HEK293 (cell line): ENCODE data around the gene IGFN1.

Source experiments
- FEZF1 ChIP-seq: fragments of 450-650 bp; formaldehyde crosslinking; IDR thresholded peaks from 2 replicates; pipeline ENCODE4 v1.5.1; 2016; ENCODE audit warnings: missing biosample characterization, missing genetic modification characterization
- MEIS1 ChIP-seq: sonication (generic); formaldehyde crosslinking; IDR thresholded peaks from 2 replicates; pipeline ENCODE4 v1.8.1; 2022; ENCODE audit warnings: missing genetic modification reagents, mild to moderate bottlenecking, borderline replicate concordance
- TCF7L2 ChIP-seq: IDR thresholded peaks from 2 replicates; pipeline ENCODE4 v1.6.1; 2011; ENCODE audit warnings: low read depth, mild to moderate bottlenecking, inconsistent platforms, low read length, moderate library complexity, borderline replicate concordance
- TF ChIP-seq, protein P1 (sequence below): fragments of 450-650 bp; formaldehyde crosslinking; IDR thresholded peaks from 2 replicates; pipeline ENCODE4 v1.5.1; 2016; ENCODE audit warnings: missing biosample characterization, missing genetic modification characterization
- TF ChIP-seq, protein P2 (sequence below): fragments of 450-650 bp; formaldehyde crosslinking; IDR thresholded peaks from 2 replicates; pipeline ENCODE4; 2016; ENCODE audit warnings: missing biosample characterization, missing genetic modification characterization
- TF ChIP-seq, protein P3 (sequence below): fragments of 450-650 bp; formaldehyde crosslinking; IDR thresholded peaks from 2 replicates; pipeline ENCODE4 v1.5.1; 2016; ENCODE audit warnings: missing biosample characterization, missing genetic modification characterization

DNA sequence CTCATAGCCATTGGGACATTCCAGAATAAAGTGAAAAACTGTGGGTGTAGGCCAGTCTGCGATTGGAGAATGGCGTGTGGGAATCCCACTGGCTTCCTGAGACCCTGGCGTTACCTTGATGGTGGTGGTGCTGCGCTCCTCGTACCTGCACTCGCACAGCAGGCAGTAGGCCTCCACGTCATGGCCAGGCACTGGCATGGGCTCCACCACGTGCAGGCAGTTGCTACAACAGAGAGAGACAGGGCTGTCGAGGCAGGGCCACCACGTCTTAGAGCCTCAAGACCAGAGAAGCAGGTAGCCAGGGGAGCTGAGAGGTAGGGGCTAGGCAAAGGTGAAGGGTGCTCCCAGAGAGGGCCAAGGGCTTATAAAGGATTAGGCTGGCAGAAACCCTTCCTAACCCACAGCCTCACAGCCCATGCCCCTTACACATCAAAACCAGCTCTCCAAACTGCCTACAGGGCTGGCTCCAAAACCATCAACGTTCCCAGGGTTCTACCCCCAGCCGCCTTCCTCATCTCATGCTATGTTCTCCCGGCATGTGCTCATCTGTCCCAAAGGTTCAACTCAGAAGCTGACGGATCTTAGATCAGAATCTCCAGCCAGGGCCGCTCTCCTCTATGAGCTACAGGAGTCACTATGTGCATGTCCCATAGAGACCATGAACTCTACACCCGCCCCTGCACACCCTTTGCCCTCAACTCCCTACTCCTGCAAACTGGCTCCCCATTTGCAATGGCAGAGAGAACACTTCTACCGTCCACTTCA lies 43.8 kb upstream of the IGFN1 start:
- no peak for TF ChIP-seq TCF7L2
- TF ChIP-seq, protein P1, sequence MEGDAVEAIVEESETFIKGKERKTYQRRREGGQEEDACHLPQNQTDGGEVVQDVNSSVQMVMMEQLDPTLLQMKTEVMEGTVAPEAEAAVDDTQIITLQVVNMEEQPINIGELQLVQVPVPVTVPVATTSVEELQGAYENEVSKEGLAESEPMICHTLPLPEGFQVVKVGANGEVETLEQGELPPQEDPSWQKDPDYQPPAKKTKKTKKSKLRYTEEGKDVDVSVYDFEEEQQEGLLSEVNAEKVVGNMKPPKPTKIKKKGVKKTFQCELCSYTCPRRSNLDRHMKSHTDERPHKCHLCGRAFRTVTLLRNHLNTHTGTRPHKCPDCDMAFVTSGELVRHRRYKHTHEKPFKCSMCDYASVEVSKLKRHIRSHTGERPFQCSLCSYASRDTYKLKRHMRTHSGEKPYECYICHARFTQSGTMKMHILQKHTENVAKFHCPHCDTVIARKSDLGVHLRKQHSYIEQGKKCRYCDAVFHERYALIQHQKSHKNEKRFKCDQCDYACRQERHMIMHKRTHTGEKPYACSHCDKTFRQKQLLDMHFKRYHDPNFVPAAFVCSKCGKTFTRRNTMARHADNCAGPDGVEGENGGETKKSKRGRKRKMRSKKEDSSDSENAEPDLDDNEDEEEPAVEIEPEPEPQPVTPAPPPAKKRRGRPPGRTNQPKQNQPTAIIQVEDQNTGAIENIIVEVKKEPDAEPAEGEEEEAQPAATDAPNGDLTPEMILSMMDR = no peak
- no peak for TF ChIP-seq FEZF1 (tag by site-specific recombination)
- TF ChIP-seq, protein P2, sequence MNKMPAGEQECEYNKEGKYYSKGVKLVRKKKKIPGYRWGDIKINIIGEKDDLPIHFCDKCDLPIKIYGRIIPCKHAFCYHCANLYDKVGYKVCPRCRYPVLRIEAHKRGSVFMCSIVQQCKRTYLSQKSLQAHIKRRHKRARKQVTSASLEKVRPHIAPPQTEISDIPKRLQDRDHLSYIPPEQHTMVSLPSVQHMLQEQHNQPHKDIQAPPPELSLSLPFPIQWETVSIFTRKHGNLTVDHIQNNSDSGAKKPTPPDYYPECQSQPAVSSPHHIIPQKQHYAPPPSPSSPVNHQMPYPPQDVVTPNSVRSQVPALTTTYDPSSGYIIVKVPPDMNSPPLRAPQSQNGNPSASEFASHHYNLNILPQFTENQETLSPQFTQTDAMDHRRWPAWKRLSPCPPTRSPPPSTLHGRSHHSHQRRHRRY = no peak
- TF ChIP-seq MEIS1 (CRISPR knock-in tag) = no peak
- TF ChIP-seq, protein P3, sequence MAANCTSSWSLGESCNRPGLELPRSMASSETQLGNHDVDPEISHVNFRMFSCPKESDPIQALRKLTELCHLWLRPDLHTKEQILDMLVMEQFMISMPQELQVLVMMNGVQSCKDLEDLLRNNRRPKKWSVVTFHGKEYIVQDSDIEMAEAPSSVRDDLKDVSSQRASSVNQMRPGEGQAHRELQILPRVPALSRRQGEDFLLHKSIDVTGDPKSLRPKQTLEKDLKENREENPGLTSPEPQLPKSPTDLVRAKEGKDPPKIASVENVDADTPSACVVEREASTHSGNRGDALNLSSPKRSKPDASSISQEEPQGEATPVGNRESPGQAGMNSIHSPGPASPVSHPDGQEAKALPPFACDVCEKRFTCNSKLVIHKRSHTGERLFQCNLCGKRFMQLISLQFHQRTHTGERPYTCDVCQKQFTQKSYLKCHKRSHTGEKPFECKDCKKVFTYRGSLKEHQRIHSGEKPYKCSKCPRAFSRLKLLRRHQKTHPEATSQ = no peak
